Thyroid gland (tissue), 4 donors: Measurements from ENCODE around the gene CSTF2T. TPM values are rescaled to one million over a fixed set of nuclear protein-coding genes. Genes with fewer than 3 reads are reported as not detected.

Experiments
- DNase-seq, 2 donors: peaks; one replicate each; pipeline ENCODE4 v3.0.0-alpha.2; 2019
- H3K27ac ChIP-seq, 3 donors: fragments of 200-600 bp; sonication (generic); 1 replicate in 2 of 3; 2 replicates in 1 of 3; pipeline ENCODE4 v1.5.1; 2016 to 2019; ENCODE audit warnings: mild to moderate bottlenecking in 1 of 3, moderate library complexity in 1 of 3
- H3K27me3 ChIP-seq: fragments of 200-600 bp; sonication (generic); one replicate; pipeline ENCODE4 v1.5.1; 2019
- H3K36me3 ChIP-seq, 2 donors: fragments of 200-600 bp; sonication (generic); one replicate each; pipeline ENCODE4 v1.5.1; 2016 to 2019
- H3K4me1 ChIP-seq, 2 donors: fragments of 200-600 bp; sonication (generic); one replicate each; pipeline ENCODE4 v1.5.1; 2017 to 2019
- H3K4me3 ChIP-seq, 3 donors: fragments of 200-600 bp; sonication (generic); replicated peaks in 1 of 3; 1 replicate in 2 of 3; 2 replicates in 1 of 3; pipeline ENCODE4 v1.5.1; 2016; ENCODE audit warnings: mild to moderate bottlenecking in 1 of 3
- H3K9me3 ChIP-seq: fragments of 200-600 bp; sonication (generic); one replicate; pipeline ENCODE4 v1.5.1; 2017
- POLR2A ChIP-seq, 2 donors: fragments of 450-650 bp; IDR thresholded peaks; one replicate each; pipeline ENCODE4 v1.6.1; 2017; ENCODE audit warnings: antibody characterized with exemption in 2 of 2, mild to moderate bottlenecking in 2 of 2, moderate library complexity in 1 of 2
- WGBS, 2 donors: methylation state at CpG; one replicate each; pipeline ENCODE4 v1.1.5; 2017; 5-methylcytosine and 5-hydroxymethylcytosine counted together
- intact Hi-C: fragments of 100-400 bp; cut with DNase I; formaldehyde crosslinking; loops from one replicate; pipeline ENCODE4 v1.15.1; 2023
- total RNA-seq, 4 donors: library from RNA; depleted of rRNA; stranded (reverse); fragments of >200 nt; gene quantifications; one replicate each; pipeline ENCODE4 v1.2.3, GENCODE V29; 2016
- TF ChIP-seq, protein P1 (sequence below), 6 experiments: fragments of 200-600 bp in 3 of 6; fragments of 450-650 bp in 3 of 6; sonication (generic) in 3 of 6; IDR thresholded peaks; one replicate each; pipeline ENCODE4 v1.5.1; 2016 to 2019; ENCODE audit warnings: antibody characterized with exemption in 6 of 6, mild to moderate bottlenecking in 2 of 6, inconsistent platforms in 1 of 6, moderate library complexity in 1 of 6

Gene CSTF2T
- total RNA-seq, 4 donors from 2014 or later = 20.7 to 26.4 (median 21.7) TPM

DNA sequence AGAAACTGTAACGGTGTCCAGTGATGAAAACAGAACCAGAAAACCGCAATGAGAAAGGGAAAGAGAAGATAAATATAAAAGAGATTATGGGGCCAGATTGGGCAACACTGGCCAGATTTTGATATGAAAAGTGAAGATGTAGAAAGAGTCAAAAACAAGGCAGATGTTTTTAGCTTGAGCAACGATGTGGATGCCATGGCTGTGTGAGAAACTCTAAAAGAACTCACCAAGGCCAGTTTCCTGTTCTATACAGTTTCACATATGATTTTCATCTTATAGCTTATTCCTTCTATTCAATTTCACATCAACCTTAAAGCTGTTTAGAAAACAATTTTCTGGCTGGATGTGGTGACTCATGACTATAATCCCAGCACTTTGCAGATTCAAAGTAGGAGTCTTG is 36.3 kb downstream of the CSTF2T start:
- TF ChIP-seq, protein P1, sequence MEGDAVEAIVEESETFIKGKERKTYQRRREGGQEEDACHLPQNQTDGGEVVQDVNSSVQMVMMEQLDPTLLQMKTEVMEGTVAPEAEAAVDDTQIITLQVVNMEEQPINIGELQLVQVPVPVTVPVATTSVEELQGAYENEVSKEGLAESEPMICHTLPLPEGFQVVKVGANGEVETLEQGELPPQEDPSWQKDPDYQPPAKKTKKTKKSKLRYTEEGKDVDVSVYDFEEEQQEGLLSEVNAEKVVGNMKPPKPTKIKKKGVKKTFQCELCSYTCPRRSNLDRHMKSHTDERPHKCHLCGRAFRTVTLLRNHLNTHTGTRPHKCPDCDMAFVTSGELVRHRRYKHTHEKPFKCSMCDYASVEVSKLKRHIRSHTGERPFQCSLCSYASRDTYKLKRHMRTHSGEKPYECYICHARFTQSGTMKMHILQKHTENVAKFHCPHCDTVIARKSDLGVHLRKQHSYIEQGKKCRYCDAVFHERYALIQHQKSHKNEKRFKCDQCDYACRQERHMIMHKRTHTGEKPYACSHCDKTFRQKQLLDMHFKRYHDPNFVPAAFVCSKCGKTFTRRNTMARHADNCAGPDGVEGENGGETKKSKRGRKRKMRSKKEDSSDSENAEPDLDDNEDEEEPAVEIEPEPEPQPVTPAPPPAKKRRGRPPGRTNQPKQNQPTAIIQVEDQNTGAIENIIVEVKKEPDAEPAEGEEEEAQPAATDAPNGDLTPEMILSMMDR (IDR thresholded peaks at IDR 0.05) = no peak
- TF ChIP-seq POLR2A (IDR thresholded peaks at IDR 0.05) = no peak
- no peak for DNase-seq
- no peaks in the 10 kb centered on the region for H3K4me1 ChIP-seq
- no peak overlapping the region for H3K27ac ChIP-seq
- H3K4me3 ChIP-seq = no peak overlapping the region
- no peaks in the 10 kb centered on the region for H3K36me3 ChIP-seq
- 92 to 94% methylated on average over 3 of the region's 3 CpGs for WGBS, 2 donors
- no peaks in the 10 kb centered on the region for H3K27me3 ChIP-seq
- H3K9me3 ChIP-seq = no peaks in the 10 kb centered on the region
- intact Hi-C loops = no loop called here

DNA sequence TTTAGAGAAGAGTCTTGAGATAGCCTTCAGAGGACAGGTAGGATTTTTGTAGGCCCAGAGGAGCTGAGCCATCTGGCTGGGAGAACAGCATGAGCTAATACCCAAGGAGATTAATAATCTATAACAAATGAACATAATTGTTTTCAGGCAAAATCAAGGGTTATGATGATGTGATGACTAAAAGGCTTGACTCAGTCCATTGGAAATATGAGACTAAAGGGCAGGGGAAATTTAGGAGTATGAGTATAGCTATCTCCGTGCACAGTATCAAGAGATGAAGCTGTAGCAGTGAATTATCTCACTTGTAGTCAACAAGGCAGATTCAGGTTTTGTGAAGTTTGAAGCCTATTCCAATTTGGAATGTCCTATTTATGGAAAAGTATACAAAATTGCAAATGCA is 40.1 kb downstream of the CSTF2T start:
- DNase-seq = no peak
- no peaks in the 10 kb centered on the region for H3K27me3 ChIP-seq
- H3K4me3 ChIP-seq = no peak overlapping the region
- H3K27ac ChIP-seq = no peak overlapping the region
- no peak for TF ChIP-seq POLR2A (IDR thresholded peaks at IDR 0.05)
- TF ChIP-seq, protein P1 (IDR thresholded peaks at IDR 0.05) = no peak
- no peaks in the 10 kb centered on the region for H3K9me3 ChIP-seq
- H3K4me1 ChIP-seq = no peaks in the 10 kb centered on the region
- intact Hi-C loops = no loop called here
- 83 to 95% methylated on average over 1 of the region's 1 CpG for WGBS, 2 donors
- no peaks in the 10 kb centered on the region for H3K36me3 ChIP-seq

DNA sequence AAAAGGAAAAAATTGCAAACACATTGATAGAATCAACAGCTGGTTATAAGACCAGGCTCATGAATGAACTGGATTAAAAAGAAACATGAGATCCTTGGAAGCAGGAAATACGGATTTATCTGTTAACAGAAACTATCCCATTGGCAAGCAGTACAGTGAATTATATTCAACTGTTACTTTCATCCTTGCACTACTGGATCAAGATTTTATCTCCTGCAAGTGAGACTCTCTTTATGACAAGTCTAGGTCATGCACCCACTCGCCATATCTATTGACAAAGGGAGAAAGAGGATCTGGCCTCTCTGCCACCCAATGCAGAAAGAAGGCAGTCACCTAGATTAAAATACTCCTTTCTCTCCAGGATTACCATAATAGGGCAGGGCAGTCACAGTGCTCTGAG is 41.4 kb downstream of the CSTF2T start:
- 78 to 85% methylated on average over 2 of the region's 2 CpGs for WGBS, 2 donors
- intact Hi-C loops = no loop called here
- no peak overlapping the region for H3K27ac ChIP-seq

DNA sequence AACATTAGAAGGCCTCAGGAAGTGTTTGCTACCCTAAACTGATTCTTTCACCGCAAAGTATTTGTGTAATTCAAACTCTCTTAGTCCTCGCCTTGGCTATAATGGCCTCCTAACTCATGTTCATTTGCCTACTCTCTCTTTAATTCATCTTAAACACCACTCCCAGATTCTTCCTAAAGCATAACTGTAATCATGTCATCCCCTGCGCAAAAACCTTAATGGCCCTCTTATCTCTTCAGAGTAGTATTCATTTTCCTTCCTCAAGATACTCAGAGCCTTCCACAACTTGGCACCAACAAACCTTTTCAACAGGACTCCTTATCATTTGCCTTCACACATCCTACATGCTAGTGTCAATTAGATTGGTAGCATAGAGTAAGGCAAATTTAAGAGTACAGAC is 42.9 kb downstream of the CSTF2T start:
- Histone ChIP-seq H3K9me3 (no peaks in the 10 kb centered on the region), H3K4me1 (no peaks in the 10 kb centered on the region), H3K36me3 (no peaks in the 10 kb centered on the region), H3K27me3 (no peaks in the 10 kb centered on the region), H3K27ac (no peak overlapping the region), H3K4me3 (no peak overlapping the region)
- intact Hi-C loops = no loop called here
- no peak for TF ChIP-seq POLR2A (IDR thresholded peaks at IDR 0.05)
- TF ChIP-seq, protein P1 (IDR thresholded peaks at IDR 0.05) = no peak
- 92 to 94% methylated on average over 3 of the region's 3 CpGs for WGBS, 2 donors
- no peak for DNase-seq

More for the DNA sequence above, 41.4 kb downstream of the CSTF2T start:
- TF ChIP-seq POLR2A (IDR thresholded peaks at IDR 0.05) = no peak
- TF ChIP-seq, protein P1 (IDR thresholded peaks at IDR 0.05) = no peak
- Histone ChIP-seq H3K36me3 (no peaks in the 10 kb centered on the region), H3K9me3 (no peaks in the 10 kb centered on the region), H3K4me1 (no peaks in the 10 kb centered on the region), H3K27me3 (no peaks in the 10 kb centered on the region), H3K4me3 (no peak overlapping the region)
- DNase-seq = no peak

DNA sequence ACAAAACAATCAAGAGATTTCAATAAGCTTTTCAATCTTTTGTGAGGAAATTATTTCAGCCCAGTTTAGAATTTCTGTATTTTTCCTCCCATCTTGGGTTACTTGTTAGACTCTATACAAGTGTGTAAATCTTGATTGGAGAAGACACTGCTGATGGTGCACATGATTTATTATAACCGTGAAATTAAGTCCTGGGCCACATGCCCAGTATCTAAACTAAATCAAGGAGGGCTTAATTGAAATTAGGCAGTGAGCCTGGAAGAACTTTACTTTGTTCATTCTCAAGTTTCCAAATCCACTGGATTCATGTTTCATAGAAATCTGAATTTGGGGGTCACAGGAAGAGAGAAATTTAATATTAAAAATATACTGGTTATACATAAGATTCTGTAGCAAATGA is 44.5 kb downstream of the CSTF2T start:
- intact Hi-C loops = no loop called here
- H3K4me3 ChIP-seq = no peak overlapping the region
- DNase-seq = no peak
- no peaks in the 10 kb centered on the region for H3K9me3 ChIP-seq
- no peak overlapping the region for H3K27ac ChIP-seq
- TF ChIP-seq, protein P1 (IDR thresholded peaks at IDR 0.05) = no peak
- no peak for TF ChIP-seq POLR2A (IDR thresholded peaks at IDR 0.05)
- H3K27me3 ChIP-seq = no peaks in the 10 kb centered on the region
- no peaks in the 10 kb centered on the region for H3K4me1 ChIP-seq
- no peaks in the 10 kb centered on the region for H3K36me3 ChIP-seq
- 44 to 77% methylated on average over 1 of the region's 1 CpG for WGBS, 2 donors
